HG02610 (cell line): ENCODE data around the gene HOXC6.
A peak's percentile ranks its signal among the peaks of the same experiment; 100 is the strongest.
"Not testable (repeated sequence)": the region's sequence is repeated elsewhere in the genome, so short reads cannot be mapped to it uniquely, and the experiment has no call there.

Experiments used
- ATAC-seq: cut with Tn5 transposase; IDR thresholded peaks from one replicate; pipeline ENCODE4 v1.9.1; 2021; ENCODE audit warnings: mild to moderate bottlenecking, moderate library complexity; ENCODE audit not compliant: unreplicated experiment

HOXC6 gene

GRCh38 chr12:54052438-54053002 is 24.3 kb downstream of the HOXC6 start:
- ATAC-seq: no peak

- peak; percentile 75 for ATAC-seq
Measured at GRCh38 chr12:54053003-54053750, 24.9 kb downstream of the HOXC6 start.

GRCh38 chr12:54053751-54054741 is 25.8 kb downstream of the HOXC6 start, which contains the start of gene HOXC4:
HOXC4 (plus strand) TSS chr12:54053835; CDS start chr12:54053923, 88 bp downstream.
- ATAC-seq: peak; percentile 53

DNA sequence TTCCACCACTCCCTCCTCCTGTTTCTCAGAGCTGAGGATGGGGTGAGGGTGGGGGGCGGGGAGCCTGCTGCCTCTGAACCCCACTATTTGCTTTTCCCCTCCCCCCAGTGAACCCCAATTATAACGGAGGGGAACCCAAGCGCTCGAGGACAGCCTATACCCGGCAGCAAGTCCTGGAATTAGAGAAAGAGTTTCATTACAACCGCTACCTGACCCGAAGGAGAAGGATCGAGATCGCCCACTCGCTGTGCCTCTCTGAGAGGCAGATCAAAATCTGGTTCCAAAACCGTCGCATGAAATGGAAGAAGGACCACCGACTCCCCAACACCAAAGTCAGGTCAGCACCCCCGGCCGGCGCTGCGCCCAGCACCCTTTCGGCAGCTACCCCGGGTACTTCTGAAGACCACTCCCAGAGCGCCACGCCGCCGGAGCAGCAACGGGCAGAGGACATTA is 26.5 kb downstream of the HOXC6 start:
- ATAC-seq: no peak

DNA sequence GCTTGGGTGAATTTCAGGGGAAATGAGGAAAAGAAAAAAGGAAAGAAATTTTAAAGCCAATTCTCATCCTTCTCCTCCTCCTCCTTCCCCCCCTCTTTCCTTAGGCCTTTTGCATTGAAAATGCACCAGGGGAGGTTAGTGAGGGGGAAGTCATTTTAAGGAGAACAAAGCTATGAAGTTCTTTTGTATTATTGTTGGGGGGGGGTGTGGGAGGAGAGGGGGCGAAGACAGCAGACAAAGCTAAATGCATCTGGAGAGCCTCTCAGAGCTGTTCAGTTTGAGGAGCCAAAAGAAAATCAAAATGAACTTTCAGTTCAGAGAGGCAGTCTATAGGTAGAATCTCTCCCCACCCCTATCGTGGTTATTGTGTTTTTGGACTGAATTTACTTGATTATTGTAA is 27.3 kb downstream of the HOXC6 start:
- ATAC-seq: no peak

GRCh38 chr12:54056110-54056509 is 27.9 kb downstream of the HOXC6 start:
- ATAC-seq: no peak

- ATAC-seq: no peak
Measured at GRCh38 chr12:54058128-54058768, 30.0 kb downstream of the HOXC6 start.

GRCh38 chr12:54059668-54060067 is 31.4 kb downstream of the HOXC6 start:
- no peak for ATAC-seq

- ATAC-seq: no peak
Measured at GRCh38 chr12:54060174-54060974, 32.1 kb downstream of the HOXC6 start.

- ATAC-seq: no peak
Measured at GRCh38 chr12:54060975-54061778, 32.9 kb downstream of the HOXC6 start.

DNA sequence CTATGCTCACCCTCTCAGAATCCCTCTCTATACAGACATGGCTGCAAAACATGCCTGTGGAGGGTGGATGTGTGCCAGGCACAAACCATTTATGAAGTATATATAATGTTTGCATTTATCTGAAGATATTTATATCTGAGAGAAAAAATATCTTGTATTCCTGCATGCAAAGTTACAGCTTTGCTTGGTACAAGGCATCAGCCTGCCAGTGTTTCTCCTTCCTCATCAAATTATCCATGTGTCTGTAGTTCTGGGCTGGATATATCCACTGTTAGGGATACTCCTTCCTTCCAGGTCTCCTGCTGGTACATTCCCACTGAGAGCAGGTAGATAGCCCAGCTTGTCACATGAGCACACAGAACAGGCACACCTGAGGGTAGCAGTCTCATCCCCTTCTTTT is 37.4 kb downstream of the HOXC6 start:
- ATAC-seq: no peak

DNA sequence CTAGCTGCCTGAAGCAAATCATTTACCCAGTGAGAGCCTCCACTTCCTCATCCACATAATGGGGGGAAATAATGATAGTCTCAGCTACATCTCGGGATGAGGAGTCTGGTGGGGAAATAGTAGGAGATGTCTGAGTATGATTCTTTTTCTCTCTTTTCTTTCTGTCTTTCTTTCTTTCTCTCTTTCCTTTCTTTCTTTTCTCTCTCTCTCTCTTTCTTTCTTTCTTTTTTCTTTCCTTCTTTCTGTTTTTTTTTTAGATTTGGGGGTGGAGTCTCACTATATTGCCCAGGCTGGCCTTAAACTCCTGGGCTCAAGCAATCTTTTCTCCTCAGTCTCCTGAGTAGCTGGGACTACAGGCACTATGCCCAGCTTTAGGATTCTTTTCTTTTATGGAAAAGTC is 38.2 kb downstream of the HOXC6 start:
- ATAC-seq: no peak

GRCh38 chr12:54068418-54069070 is 40.3 kb downstream of the HOXC6 start:
- no peak for ATAC-seq

GRCh38 chr12:54071942-54072341 is 43.7 kb downstream of the HOXC6 start:
- no peak for ATAC-seq

GRCh38 chr12:54074308-54074707 is 46.1 kb downstream of the HOXC6 start:
- ATAC-seq: no peak

DNA sequence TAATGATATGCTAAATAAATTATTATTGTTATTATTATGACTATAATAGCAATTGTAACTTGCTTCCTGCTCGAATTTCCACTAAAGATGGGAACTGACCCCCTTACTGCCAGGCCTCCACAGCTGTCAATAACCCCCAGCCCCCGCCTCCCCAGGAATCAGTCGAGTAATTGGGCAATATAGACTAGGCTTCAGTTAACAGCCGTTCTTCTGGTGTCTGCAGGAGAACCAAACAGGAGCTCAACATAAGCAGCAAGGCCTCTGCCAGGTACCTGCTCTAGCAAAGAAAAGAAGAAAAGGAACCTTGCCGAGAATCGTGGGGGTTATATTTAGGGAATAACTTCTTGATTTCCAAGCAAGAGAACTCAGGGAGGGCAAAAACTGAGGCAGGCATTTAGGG is 47.2 kb downstream of the HOXC6 start:
- no peak for ATAC-seq

GRCh38 chr12:54075974-54076373 is 47.7 kb downstream of the HOXC6 start:
- ATAC-seq: no peak

DNA sequence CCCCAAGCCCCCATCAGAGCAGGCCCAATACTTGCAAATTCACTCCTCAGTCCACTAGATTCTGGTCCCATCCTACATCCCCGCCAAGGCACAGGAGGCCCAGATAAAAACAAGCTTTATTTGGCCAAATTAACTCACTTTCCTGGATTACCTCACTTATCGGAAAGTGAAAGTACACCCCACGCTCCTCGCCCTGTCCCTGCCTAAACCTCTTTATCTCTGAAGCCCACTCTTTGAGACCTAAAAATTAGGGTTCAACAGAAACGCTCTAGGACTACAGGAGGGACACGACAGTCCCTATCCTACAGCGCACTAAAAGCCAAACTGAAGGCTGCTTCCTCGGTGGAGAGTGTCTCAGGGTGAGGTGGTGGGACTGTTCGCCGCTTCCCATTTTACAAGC is 49.6 kb downstream of the HOXC6 start:
- ATAC-seq: not testable (repeated sequence)

DNA sequence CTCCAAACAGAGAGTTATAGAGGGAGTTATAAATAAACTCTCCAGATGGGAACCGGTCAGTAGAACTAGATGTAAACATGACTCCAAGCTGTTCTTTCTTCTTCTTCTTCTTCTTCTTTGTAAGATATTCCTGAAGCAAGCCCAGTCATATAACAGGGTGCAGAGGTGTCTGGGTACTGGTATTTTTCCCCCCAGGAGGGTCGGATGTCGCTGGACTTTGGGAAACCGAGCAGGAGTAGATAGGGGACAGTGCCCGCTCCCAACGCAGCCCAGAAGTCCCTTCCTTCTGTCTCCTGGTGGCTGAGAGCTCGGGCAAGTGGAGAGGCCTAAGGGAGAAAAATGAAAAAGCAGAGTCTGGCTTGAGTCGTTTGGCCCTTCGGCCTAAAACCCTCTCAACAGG is 50.9 kb downstream of the HOXC6 start:
- not testable (repeated sequence) for ATAC-seq
